ENCODE results near the gene ZNF260. TPM values are rescaled to one million over a fixed set of nuclear protein-coding genes. Genes with fewer than 3 reads are reported as not detected.

Gene ZNF260
- total and polyA plus RNA-seq, 2 of the 4 experiments (the other 2 are of a cell fraction) = 4.0 to 11.3 TPM

- no peak overlapping the region for H2BK20ac ChIP-seq (ENCODE audit: low read depth, low read length)
- dilution Hi-C loops (cut with HindIII; ENCODE audit: low sequenced_read_pairs, unreplicated experiment) (no loop called here), in situ Hi-C loops (cut with MboI; ENCODE audit: low sequenced_read_pairs) (no loop called here), intact Hi-C loops (cut with micrococcal nuclease) (loop anchor here (2.0 kb wide), 1 partner anchor 92 kb away; the partner anchor contains the start of gene ZNF461)
- no peak overlapping the region for H2BK15ac ChIP-seq (ENCODE audit: low read depth, low read length)
- H3K4me3 ChIP-seq (ENCODE audit: insufficient read depth, low read depth, low read length) = no peak overlapping the region
- no peak overlapping the region for H2BK5ac ChIP-seq (ENCODE audit: low read depth, low read length, poor library complexity, severe bottlenecking)
- H4K8ac ChIP-seq (ENCODE audit: low read depth in 2 of 2, low read length in 2 of 2) = no peak overlapping the region
- peaks cover 22% of the 10 kb centered on the region for H3K36me3 ChIP-seq (ENCODE audit: control insufficient read depth, insufficient read depth, low read length)
- no peaks in the 10 kb centered on the region for H3K27me3 ChIP-seq (ENCODE audit: control insufficient read depth, insufficient read depth, low read length)
- ATAC-seq (ENCODE audit: low read depth) (no peak), DNase-seq (no peak)
- H4K20me1 ChIP-seq (ENCODE audit: insufficient read depth, low read length) = no peaks in the 10 kb centered on the region
- peaks cover 13% of the 10 kb centered on the region for H3K9me3 ChIP-seq (ENCODE audit: control insufficient read depth, insufficient read depth, low read length)
- H4K91ac ChIP-seq (ENCODE audit: insufficient read depth, low read depth, low read length) = no peak overlapping the region
- H2AK9ac ChIP-seq (replicated peaks; ENCODE audit: low read depth, low read length, poor library complexity) = no peak overlapping the region
- H3K27ac ChIP-seq (ENCODE audit: insufficient read depth, low read length) = no peak overlapping the region
- BruUV-seq (replicated peaks) = no TSS peak
- H3K14ac ChIP-seq (replicated peaks; ENCODE audit: low read depth, low read length) = no peak overlapping the region
- no peak for TF ChIP-seq RAD21 (IDR thresholded peaks at IDR 0.05; ENCODE audit: low read length)
- TF ChIP-seq POLR2A (IDR thresholded peaks at IDR 0.05; ENCODE audit: low read depth, low read length) = no peak
- TF ChIP-seq RFX5 (IDR thresholded peaks at IDR 0.05; ENCODE audit: low read depth, low read length) = no peak
- TF ChIP-seq BHLHE40 (IDR thresholded peaks at IDR 0.05; ENCODE audit: low read depth, low read length) = no peak
- no peak for TF ChIP-seq CHD1 (IDR thresholded peaks at IDR 0.05; ENCODE audit: low read depth, low read length)
- no peak for TF ChIP-seq ELK1 (IDR thresholded peaks at IDR 0.05; ENCODE audit: borderline replicate concordance, low read depth, low read length)
- no peak for TF ChIP-seq USF2 (IDR thresholded peaks at IDR 0.05; ENCODE audit: low read depth, low read length)
- TF ChIP-seq CTCF (conservative IDR thresholded peaks at IDR 0.05; ENCODE audit: low read depth, low read length) = no peak
- no peak for TF ChIP-seq RCOR1 (IDR thresholded peaks at IDR 0.05; ENCODE audit: insufficient replicate concordance, low read length)
- TF ChIP-seq FOS (IDR thresholded peaks at IDR 0.05; ENCODE audit: low read depth, low read length) = no peak
- TF ChIP-seq MAFK (IDR thresholded peaks at IDR 0.05; ENCODE audit: low read depth, low read length) = no peak
- no peak for TF ChIP-seq CEBPB (IDR thresholded peaks at IDR 0.05; ENCODE audit: low read depth, low read length)
- TF ChIP-seq MXI1 (IDR thresholded peaks at IDR 0.05; ENCODE audit: borderline replicate concordance, low read depth, low read length) = no peak
- TF ChIP-seq NFE2L2 (IDR thresholded peaks at IDR 0.05; ENCODE audit: low read depth, low read length) = no peak
- no peak for TF ChIP-seq MAZ (IDR thresholded peaks at IDR 0.05; ENCODE audit: borderline replicate concordance, low read depth, low read length)
- no peak for TF ChIP-seq SMC3 (IDR thresholded peaks at IDR 0.05; ENCODE audit: low read depth, low read length)
- ChIA-PET CTCF (interaction anchor here (0.6 kb wide), 1 partner anchor 59 kb away, joined by 7 read pairs; no protein-coding TSS in a partner anchor), POLR2A (ENCODE audit: unreplicated experiment) (no interaction called here)
- peaks cover 16 to 28% of the 10 kb centered on the region in 2 experiments for H3K79me1 ChIP-seq (ENCODE audit: low read depth in 1 of 2, low read length in 2 of 2)
- H3K4me1 ChIP-seq (ENCODE audit: control insufficient read depth, insufficient read depth, low read length) = peaks cover 2% of the 10 kb centered on the region; the same call in 1 of the 2 replicates
- H2AFZ ChIP-seq (replicated peaks; ENCODE audit: low read length, poor library complexity) = no peak overlapping the region
- no peak overlapping the region for H2BK120ac ChIP-seq (ENCODE audit: low read depth, low read length)
- H3K23ac ChIP-seq (ENCODE audit: low read depth, low read length) = no peak overlapping the region
- H3K4ac ChIP-seq (ENCODE audit: low read depth, low read length) = no peak overlapping the region
- no peak overlapping the region for H2AK5ac ChIP-seq (ENCODE audit: low read depth, low read length)
- H3K9me1 ChIP-seq (ENCODE audit: insufficient read depth, low read length) = no peaks in the 10 kb centered on the region
- H3K18ac ChIP-seq (ENCODE audit: low read depth, low read length) = no peak overlapping the region
- H3K56ac ChIP-seq (ENCODE audit: extremely low read depth, insufficient read depth, low read length) = no peak overlapping the region
- H4K5ac ChIP-seq (ENCODE audit: low read depth, low read length) = no peak overlapping the region
- WGBS, 2 experiments (ENCODE audit: extremely low coverage in 2 of 2, insufficient read length in 1 of 2) = no CpG with 5 or more reads among the region's 2 CpGs
- H3K9ac ChIP-seq (ENCODE audit: low read depth, low read length) = no peak overlapping the region
- peak overlapping the region; percentile 68 for H3K4me2 ChIP-seq (ENCODE audit: low read depth, low read length)
Observed at GRCh38 chr19:36574741-36575140, 46.7 kb upstream of the ZNF260 start.
